Anterior cingulate cortex (tissue), 58 donors: ENCODE data around the gene CHD5.

ENCODE experiments used
- DNase-seq, 58 donors: peaks; one replicate each; lab custom pipeline; 2025; lab: John Stamatoyannopoulos, UW

The CHD5 gene

GRCh38 chr1:6140413-6140812 lies 39.7 kb downstream of the CHD5 start:
- DNase-seq: no peak

- DNase-seq: no peak
Measured at GRCh38 chr1:6137758-6138157, 42.4 kb downstream of the CHD5 start.

GRCh38 chr1:6136516-6137220 lies 43.5 kb downstream of the CHD5 start:
- DNase-seq: no peak

DNA sequence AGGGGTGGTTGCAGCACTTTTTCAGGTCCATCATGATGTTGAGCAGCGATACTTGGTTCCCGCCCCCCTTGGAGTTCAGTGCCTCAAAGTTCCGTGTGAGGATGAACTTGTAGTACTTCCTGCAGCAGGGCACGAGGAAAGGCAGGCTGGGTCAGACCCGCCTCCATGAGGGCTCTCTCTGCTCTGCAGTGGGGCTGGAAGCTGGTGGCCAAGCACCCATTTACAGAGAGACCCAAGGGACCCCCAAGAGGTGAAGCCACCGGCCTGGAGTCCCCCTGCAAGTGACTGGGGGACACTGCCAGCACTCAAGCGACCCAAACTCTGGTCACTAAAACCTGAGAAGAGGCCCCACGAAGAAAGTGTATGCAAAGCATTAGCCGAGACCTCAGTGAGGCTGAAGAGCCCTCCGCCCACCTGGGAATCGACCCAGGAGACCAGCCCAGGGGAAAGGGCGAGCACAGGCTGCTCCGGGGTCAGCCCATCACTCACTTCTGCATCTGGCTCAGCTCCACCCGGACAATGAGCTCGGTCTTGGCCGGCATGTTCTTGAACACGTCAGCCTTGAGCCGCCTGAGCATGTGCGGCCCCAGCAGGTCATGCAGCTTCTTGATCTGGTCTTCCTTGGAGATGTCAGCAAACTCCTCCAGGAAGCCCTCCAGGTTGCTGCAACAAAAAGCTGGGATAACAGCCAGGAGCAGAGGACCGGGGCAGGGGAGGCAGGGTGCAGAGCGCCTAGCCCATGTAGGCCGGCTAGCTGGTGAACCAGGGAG lies 45.2 kb downstream of the CHD5 start:
- no peak for DNase-seq

GRCh38 chr1:6134206-6134605 lies 45.9 kb downstream of the CHD5 start:
- DNase-seq: no peak

- DNase-seq: no peak
Measured at GRCh38 chr1:6133146-6133895, 46.8 kb downstream of the CHD5 start.

DNA sequence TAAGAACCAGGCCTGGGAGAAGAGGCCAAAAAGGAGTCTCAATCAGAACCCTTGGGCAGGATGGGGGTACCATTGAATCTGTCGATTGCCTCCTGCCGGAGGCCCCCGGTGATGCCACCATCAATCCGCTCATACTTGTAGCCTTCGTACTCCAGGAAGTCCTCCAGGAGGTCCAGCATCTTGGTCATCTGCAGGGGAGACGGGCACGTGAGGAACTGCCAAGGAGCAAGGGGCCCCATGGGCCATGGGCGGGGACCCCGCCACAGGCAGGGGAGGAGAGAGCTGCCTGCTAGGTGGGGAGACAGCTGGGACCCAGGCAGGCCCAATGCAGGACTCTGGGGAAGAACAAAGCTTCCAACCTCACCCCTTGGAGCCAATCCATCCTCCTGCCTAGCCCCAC lies 48.6 kb downstream of the CHD5 start:
- DNase-seq: no peak

GRCh38 chr1:6130596-6130995 lies 49.5 kb downstream of the CHD5 start:
- DNase-seq: no peak

GRCh38 chr1:6130036-6130435 lies 50.1 kb downstream of the CHD5 start:
- no peak for DNase-seq

GRCh38 chr1:6129313-6129712 lies 50.8 kb downstream of the CHD5 start:
- DNase-seq: no peak

DNA sequence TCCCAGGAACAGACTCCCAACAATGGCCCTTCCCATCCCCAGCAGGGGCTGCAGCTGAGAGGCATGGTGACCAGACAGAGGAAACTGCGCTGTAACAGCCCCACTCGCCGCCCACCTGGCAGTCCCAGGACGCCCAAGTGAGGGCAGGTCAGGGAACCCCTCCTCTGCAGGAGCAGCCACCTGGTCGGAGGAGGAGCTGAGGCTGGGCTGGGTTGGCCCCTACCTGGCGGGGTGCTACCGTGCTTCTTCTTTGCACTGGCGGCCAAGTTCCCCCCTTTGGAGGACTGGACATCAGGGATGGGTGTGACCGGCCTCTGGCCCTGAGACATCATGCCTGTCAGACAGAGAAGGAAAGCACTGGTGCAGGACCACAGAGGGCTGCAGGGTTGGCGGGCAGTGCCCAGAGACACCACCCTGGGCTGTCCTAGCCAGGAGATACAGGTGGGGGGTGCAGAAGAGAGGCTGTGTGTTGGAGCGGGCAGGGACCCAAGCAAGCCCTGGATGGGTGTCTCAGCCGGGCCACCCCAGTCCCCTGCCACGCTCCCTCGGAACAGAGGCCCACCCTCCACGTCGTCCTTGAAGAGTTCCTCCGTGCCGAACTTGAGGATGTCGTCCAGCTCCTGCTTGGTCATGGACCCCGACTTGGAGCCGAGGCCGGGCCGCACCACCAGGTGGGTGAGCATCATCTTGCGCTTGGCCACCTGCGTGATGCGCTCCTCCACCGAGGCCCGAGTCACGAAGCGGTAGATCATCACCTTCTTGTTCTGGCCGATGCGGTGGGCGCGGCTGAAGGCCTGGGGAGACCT lies 51.6 kb downstream of the CHD5 start:
- no peak for DNase-seq

DNA sequence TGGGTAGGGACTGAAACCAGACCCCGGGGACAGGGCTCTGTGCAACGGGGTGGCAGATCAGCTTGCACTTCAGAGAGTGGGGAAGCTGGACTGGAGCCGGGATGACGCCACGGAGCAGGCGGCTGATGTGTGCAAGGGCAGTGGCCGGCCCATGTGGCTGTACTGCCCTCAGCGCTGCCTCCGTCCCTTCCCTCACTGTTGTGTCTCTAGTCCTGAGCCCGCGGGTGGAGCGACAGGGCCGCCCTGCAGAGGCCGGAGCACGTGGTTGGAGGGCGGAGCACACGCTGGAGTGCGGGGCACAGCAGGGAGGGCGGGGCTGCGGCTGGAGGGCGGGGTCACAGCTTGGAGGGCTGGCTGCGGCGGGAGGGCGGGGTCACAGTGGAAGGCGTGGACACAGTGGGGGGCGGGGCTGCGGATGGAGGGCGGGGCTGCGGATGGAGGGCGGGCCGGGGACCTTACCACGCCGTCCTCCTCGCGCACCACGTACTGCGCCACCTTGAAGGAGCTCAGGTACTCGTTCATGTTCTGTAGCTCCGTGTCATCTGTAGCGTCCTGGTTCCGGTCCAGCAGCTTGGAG lies 52.4 kb downstream of the CHD5 start:
- peak in 29 of 58 donors; percentile 3 to 56 (median 31) for DNase-seq

DNA sequence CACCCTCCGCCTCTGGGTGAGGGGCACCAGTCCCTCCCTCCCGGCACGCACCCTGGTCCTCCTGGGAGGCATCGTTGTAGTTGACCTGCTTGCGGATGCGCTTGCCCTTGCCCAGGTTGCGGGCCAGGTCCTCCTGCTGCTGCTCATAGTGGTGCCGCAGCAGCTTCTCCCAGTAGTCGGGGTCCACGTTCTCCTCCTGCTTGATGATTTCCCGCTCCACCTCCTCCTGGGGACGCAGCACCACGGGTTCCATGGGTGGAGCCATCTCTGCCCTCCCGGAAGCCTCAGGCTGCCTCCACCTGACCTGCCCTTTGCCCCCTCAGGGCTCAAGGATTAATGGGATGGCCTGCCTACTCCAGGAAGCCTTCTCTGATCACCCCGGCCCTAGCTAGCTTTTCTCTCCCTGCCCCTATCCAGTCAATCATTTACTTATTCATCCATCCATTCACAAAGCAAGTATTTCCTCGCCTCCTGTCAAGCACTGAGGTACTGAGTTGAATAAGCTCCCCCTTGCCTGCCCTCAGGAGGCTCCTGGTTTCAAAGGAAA lies 53.5 kb downstream of the CHD5 start:
- DNase-seq: no peak

GRCh38 chr1:6126028-6126427 lies 54.1 kb downstream of the CHD5 start:
- DNase-seq: no peak

GRCh38 chr1:6125366-6125765 lies 54.8 kb downstream of the CHD5 start:
- no peak for DNase-seq

GRCh38 chr1:6124746-6125365 lies 55.3 kb downstream of the CHD5 start:
- DNase-seq: no peak

GRCh38 chr1:6124341-6124740 lies 55.8 kb downstream of the CHD5 start:
- no peak for DNase-seq

GRCh38 chr1:6123816-6124215 lies 56.3 kb downstream of the CHD5 start:
- no peak for DNase-seq

DNA sequence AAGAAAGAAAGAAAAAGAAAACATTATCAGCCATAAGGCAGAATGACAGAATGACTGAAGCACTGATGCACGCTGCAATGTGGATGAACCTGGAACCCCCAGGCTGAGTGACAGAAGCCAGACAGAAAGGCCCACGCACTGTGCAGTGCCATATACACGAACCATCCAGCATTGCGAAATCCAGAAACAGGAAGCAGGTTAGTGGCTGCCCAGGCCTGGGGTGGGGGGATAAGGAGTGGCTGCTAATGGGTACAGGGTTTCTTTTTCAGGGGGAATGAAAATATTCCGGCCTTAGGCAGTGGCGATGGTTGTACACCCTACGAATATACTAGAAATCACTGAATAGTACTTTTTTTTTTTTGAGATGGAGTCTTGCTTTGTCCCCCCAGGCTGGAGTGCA lies 57.0 kb downstream of the CHD5 start:
- no peak for DNase-seq
